ENCODE results near the gene SLC25A21.

SLC25A21 gene

DNA sequence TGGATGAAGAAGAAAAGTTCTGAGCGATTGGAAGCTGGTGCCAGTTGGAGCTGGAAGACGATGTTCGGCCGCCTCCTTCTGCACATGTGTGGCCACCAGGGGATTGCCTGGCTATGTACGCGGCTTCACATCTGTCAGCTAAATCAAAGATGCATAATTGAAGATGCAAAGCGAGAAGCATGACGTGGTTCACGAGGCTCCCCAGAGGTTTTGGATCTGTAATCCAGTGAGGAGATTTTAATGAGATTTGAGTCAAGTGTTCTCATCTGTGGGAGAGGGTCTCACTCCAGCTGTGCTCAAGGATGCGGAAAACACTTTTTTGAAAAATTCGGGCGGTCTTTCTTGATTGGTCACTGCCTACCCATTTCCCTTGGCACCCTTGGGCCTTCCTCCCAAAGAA is 416.2 kb downstream of the SLC25A21 start:
- H3K27ac Mint-ChIP-seq = no peak overlapping the region
- intact Hi-C loops (cut with micrococcal nuclease) = no loop called here
- H3K4me1 Mint-ChIP-seq (ENCODE audit: low read depth) = no peaks in the 10 kb centered on the region
- no peaks in the 10 kb centered on the region for H3K27me3 Mint-ChIP-seq
- H3K9me3 Mint-ChIP-seq = peaks cover 18% of the 10 kb centered on the region
- no peaks in the 10 kb centered on the region for H3K36me3 Mint-ChIP-seq (ENCODE audit: low read depth)
- no peak overlapping the region for H3K4me3 Mint-ChIP-seq

DNA sequence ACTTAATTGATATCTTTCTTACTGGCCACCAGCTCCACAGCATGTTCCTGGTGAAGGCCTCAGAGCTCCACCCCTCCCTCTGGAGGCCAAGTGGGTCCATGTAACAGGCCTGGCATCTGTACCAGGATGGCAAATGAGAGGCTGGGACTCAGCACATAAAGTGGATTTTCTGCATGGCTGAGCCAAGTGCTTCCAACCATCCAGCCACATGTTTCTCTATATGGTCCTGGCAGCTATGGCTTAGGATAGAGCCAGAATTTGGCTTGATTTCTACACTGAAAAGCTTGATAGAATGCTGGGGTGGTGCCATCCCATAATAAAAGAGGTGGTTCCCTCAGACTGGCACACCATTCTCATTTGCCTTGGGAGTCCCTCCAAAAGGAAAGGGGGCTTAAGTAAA is 416.6 kb downstream of the SLC25A21 start:
- Mint-ChIP-seq H3K4me3 (no peak overlapping the region), H3K9me3 (peaks cover 18% of the 10 kb centered on the region), H3K36me3 (ENCODE audit: low read depth) (no peaks in the 10 kb centered on the region), H3K27ac (no peak overlapping the region), H3K4me1 (ENCODE audit: low read depth) (no peaks in the 10 kb centered on the region), H3K27me3 (no peaks in the 10 kb centered on the region)
- intact Hi-C loops (cut with micrococcal nuclease) = no loop called here

DNA sequence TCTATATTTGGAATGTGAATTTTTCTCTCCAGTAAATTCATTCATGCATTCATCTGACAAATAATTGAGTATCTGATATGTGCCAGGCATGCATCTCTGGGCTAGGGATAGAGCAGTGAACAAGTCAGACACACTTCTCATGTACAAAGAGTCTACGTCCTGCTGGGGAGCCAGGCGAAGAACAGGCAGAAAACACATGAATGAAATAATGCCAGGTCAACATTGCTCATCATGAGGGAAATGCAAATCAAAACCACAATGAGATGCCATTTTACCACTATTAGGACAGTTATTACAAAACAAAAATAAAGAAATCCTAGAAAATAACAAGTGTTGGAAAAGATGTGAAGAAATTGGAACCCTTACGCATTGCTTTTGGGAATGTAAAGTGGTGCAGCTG is 420.5 kb downstream of the SLC25A21 start:
- H3K4me3 Mint-ChIP-seq = no peak overlapping the region
- intact Hi-C loops (cut with micrococcal nuclease) = no loop called here
- no peak overlapping the region for H3K27ac Mint-ChIP-seq
- no peaks in the 10 kb centered on the region for H3K27me3 Mint-ChIP-seq
- H3K4me1 Mint-ChIP-seq (ENCODE audit: low read depth) = no peaks in the 10 kb centered on the region
- peaks cover 18% of the 10 kb centered on the region for H3K9me3 Mint-ChIP-seq
- H3K36me3 Mint-ChIP-seq (ENCODE audit: low read depth) = no peaks in the 10 kb centered on the region

DNA sequence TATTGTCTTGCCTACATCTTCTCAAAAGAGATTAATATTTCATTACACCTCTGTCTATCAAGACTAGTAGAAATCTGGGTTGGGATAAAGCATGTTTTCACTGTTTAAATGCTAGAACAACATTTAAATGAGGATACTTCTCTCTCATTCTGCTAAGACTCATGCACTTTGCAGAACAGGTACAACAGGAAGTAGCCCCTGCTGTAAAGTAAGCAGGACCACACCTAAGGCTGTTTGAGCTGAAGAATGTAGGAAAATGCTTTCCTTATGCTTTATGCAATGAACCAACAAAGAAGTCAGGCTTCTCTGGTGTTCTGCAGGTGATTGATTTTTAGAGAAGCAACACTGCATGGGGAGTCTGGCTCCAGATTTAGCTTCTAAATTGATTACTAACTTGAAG is 421.3 kb downstream of the SLC25A21 start:
- H3K4me3 Mint-ChIP-seq = no peak overlapping the region
- no peak overlapping the region for H3K27ac Mint-ChIP-seq
- intact Hi-C loops (cut with micrococcal nuclease) = no loop called here
- H3K36me3 Mint-ChIP-seq (ENCODE audit: low read depth) = no peaks in the 10 kb centered on the region
- H3K27me3 Mint-ChIP-seq = no peaks in the 10 kb centered on the region
- H3K9me3 Mint-ChIP-seq = peaks cover 18% of the 10 kb centered on the region
- no peaks in the 10 kb centered on the region for H3K4me1 Mint-ChIP-seq (ENCODE audit: low read depth)

DNA sequence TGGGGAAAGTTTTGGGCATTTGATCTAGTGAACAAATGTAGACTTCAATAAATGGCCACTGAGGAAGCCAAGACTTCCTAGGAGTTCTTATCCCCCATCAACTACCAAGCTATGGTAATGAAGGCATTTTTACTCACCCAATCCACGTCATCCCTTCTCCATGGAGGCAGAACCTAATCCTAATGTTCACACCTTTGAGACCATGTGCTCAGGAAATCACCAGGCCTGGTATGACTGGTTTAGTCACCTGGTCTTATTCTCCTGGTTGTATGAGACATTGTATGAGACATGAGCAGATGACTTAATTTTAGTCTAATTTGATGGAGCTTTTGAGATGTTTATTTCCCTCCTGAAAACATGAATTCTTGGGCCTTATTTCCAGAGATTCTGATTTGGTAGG is 422.2 kb downstream of the SLC25A21 start:
- Mint-ChIP-seq H3K4me1 (ENCODE audit: low read depth) (no peaks in the 10 kb centered on the region), H3K27ac (no peak overlapping the region), H3K36me3 (ENCODE audit: low read depth) (no peaks in the 10 kb centered on the region), H3K4me3 (no peak overlapping the region), H3K9me3 (peaks cover 18% of the 10 kb centered on the region), H3K27me3 (no peaks in the 10 kb centered on the region)
- intact Hi-C loops (cut with micrococcal nuclease) = no loop called here

DNA sequence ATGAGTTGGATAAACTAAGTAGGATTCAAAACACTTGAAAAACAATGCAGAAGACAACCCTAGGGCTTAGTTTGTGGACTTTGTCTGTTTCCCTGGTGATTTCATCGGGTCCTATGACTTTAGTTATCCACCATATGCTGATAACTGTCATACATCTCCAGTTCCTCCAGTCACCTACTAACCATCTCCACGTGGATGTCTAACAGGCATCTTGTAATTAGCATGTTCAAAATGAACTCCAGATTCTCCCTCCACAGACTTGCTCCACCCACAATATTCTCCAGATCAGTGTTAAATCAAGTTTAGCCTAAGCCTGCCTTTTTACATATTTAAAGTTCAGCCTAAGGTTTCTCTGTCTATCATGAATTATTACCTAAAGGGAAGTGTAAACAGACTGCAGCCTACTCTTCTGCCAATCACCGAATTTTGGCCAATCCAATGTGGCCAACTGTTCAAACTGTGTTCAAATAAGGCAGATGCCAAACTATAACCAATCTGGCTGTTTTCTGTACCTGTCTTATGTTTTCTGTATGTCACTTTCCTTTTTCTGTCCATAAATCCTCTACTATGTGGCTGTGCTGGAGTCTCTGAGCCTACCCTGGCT is 423.7 kb downstream of the SLC25A21 start:
- H3K27ac Mint-ChIP-seq = no peak overlapping the region
- intact Hi-C loops (cut with micrococcal nuclease) = no loop called here
- H3K27me3 Mint-ChIP-seq = no peaks in the 10 kb centered on the region
- H3K9me3 Mint-ChIP-seq = peaks cover 14% of the 10 kb centered on the region
- no peaks in the 10 kb centered on the region for H3K4me1 Mint-ChIP-seq (ENCODE audit: low read depth)
- H3K4me3 Mint-ChIP-seq = no peak overlapping the region
- H3K36me3 Mint-ChIP-seq (ENCODE audit: low read depth) = no peaks in the 10 kb centered on the region

DNA sequence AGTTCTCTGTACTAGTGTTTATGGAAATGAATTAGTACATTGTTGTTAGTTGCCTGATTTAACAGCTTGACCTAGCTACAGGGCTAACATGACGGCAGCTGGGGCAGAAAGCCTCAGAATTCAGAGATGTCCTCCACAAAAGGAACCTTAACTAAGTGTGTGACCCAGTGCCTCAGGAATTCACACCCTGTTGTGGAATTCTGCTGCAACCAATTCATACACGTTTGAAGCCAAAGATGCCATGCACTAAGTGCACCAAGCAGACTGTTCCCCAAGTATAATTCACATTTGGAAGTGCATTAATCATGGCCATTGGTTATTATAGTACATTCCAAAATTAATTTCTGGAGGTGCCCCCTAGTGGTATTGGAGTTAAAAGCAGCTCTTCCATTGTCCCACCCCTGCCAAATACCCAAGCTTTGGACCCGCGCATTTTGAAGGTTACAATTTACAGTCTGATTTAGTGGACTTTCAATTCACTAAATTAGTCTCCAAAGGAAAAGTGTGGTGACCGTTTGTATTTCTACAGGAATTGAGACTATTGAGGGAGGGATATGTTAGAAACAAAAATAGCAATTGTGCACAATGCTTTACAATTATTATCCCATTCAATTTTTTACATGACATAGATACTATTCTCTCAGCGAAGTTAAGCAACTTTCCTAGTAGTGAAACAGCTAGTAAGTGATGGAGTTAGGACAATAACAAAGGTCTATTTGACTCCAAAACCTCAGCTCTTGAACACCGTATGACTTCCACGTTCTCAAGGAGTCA is 424.8 kb downstream of the SLC25A21 start:
- no peak overlapping the region for H3K4me3 Mint-ChIP-seq
- H3K27ac Mint-ChIP-seq = no peak overlapping the region
- no peaks in the 10 kb centered on the region for H3K36me3 Mint-ChIP-seq (ENCODE audit: low read depth)
- H3K9me3 Mint-ChIP-seq = peaks cover 3% of the 10 kb centered on the region
- no peaks in the 10 kb centered on the region for H3K27me3 Mint-ChIP-seq
- H3K4me1 Mint-ChIP-seq (ENCODE audit: low read depth) = no peaks in the 10 kb centered on the region
- intact Hi-C loops (cut with micrococcal nuclease) = no loop called here

DNA sequence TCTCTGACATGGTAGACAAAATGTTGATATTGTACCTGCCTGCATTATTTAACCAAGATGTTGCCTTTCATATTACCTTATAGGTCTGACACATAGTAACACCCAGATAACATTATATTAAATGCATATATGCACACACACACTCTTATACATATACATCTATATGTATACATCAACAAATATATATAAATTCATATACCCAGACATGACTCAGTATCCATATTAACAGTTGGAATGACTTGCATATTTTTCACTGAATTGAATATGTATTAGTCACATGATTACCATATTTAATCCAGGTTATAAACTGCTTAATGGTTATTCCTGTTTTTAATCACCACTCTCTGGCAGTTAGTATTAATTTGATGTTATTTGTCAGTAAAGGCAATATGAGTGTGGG is 425.5 kb downstream of the SLC25A21 start:
- no peaks in the 10 kb centered on the region for H3K27me3 Mint-ChIP-seq
- intact Hi-C loops (cut with micrococcal nuclease) = no loop called here
- H3K27ac Mint-ChIP-seq = no peak overlapping the region
- no peaks in the 10 kb centered on the region for H3K36me3 Mint-ChIP-seq (ENCODE audit: low read depth)
- no peak overlapping the region for H3K4me3 Mint-ChIP-seq
- H3K9me3 Mint-ChIP-seq = no peaks in the 10 kb centered on the region
- no peaks in the 10 kb centered on the region for H3K4me1 Mint-ChIP-seq (ENCODE audit: low read depth)

DNA sequence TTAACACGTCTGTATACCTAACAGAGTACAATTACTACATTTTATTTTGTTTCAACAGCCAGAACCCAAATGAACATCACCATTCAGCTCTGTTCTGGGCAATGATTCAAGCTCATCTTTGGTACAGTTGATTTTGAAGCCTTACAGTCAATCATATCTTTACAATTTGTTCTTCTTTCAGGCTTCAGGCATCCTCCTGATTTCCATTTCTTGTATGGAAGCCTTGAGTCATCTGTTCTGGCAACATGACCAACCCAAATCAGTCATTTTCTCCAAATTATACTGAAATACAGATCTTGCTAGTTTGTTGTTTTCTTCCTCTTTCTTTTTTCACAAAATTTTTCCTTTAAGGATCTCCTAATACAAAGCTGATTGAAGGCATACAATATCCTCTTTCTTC is 430.5 kb downstream of the SLC25A21 start:
- intact Hi-C loops (cut with micrococcal nuclease) = no loop called here
- H3K27me3 Mint-ChIP-seq = no peaks in the 10 kb centered on the region
- H3K4me3 Mint-ChIP-seq = no peak overlapping the region
- H3K27ac Mint-ChIP-seq = no peak overlapping the region
- H3K9me3 Mint-ChIP-seq = no peaks in the 10 kb centered on the region
- no peaks in the 10 kb centered on the region for H3K36me3 Mint-ChIP-seq (ENCODE audit: low read depth)
- no peaks in the 10 kb centered on the region for H3K4me1 Mint-ChIP-seq (ENCODE audit: low read depth)

DNA sequence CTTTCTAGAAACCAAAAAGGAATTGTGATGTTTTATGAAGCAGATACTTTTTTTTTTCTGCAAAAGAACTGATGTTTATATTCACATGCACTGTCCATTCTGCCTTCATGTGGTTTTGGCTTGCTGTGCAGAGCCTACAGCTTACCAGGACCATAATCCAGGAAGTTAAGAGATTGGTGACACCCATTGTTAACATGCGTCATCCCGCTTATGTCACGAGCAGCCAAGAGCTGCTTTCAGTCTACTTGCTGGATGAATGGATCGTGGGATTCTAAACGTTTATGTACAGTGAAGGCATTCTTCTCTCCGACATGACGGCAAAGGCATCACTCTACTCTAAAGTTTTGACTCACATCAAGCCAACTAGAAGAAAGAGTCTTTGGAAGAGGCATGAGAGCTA is 434.1 kb downstream of the SLC25A21 start:
- Mint-ChIP-seq H3K4me1 (ENCODE audit: low read depth) (no peaks in the 10 kb centered on the region), H3K27ac (no peak overlapping the region), H3K9me3 (no peaks in the 10 kb centered on the region), H3K4me3 (no peak overlapping the region), H3K27me3 (no peaks in the 10 kb centered on the region), H3K36me3 (ENCODE audit: low read depth) (no peaks in the 10 kb centered on the region)
- intact Hi-C loops (cut with micrococcal nuclease) = no loop called here

DNA sequence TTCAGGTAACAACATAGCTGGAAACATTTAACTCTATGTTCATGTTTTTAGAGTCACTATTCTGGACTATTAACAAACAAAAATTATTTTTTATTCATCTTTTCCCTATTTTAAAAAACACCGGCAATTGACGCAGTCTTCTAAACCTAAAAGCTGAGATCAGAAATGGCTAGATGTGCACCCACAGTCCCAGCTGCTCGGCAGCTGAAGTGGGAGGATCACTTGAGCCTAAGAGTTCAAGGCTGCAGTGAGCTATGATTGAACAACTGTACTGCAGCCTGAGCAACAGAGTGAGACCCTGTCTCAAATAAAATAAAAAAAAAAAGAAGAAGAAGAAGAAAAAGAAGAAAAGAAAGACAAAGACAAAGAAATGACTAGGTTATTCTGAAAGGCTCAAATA is 446.3 kb downstream of the SLC25A21 start:
- Mint-ChIP-seq H3K9me3 (no peaks in the 10 kb centered on the region), H3K27ac (no peak overlapping the region), H3K4me1 (ENCODE audit: low read depth) (no peaks in the 10 kb centered on the region), H3K4me3 (no peak overlapping the region), H3K36me3 (ENCODE audit: low read depth) (no peaks in the 10 kb centered on the region), H3K27me3 (no peaks in the 10 kb centered on the region)
- intact Hi-C loops (cut with micrococcal nuclease) = no loop called here

DNA sequence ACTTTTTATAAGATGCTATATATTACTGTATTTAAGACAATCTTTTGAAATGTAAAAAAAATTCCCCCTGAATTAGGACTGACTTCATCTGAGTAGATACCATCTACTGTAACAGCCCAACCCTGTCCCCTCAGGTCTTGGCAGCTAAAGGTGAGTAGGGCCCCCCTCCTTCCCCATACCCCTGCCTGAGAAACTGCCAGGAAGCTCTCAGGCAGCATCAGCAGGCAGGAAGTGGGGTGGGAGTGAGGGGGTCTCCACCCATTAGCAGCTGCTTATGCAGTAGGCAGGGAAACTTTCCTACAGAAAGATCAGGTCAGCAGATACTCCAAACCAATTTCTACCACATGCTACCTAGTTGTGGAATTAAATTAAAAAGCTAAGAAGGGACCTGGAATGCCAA is 448.2 kb downstream of the SLC25A21 start:
- Mint-ChIP-seq H3K4me3 (no peak overlapping the region), H3K27me3 (no peaks in the 10 kb centered on the region), H3K4me1 (ENCODE audit: low read depth) (no peaks in the 10 kb centered on the region), H3K27ac (no peak overlapping the region), H3K9me3 (no peaks in the 10 kb centered on the region), H3K36me3 (ENCODE audit: low read depth) (no peaks in the 10 kb centered on the region)
- intact Hi-C loops (cut with micrococcal nuclease) = no loop called here

DNA sequence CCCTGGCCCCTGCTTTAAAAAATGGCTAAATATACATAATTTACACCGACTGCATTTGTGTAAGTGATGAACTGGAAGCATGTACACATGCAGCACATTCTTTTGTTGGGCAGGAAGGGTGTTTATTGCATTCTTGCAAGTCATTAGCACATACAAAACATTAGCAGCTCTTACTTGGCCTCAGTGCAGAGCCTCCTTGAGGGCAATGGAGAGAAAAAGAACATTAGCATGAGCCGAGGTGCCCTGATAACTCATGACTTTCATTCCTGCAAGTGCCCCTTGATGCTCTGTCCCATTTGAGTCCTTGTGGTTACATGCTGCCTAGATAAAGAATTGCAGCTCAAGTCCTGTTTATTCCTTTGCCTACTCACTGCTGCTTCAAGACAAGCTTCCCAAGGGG is 448.9 kb downstream of the SLC25A21 start:
- Mint-ChIP-seq H3K4me3 (no peak overlapping the region), H3K36me3 (ENCODE audit: low read depth) (no peaks in the 10 kb centered on the region), H3K9me3 (no peaks in the 10 kb centered on the region), H3K27ac (no peak overlapping the region), H3K27me3 (no peaks in the 10 kb centered on the region), H3K4me1 (ENCODE audit: low read depth) (no peaks in the 10 kb centered on the region)
- intact Hi-C loops (cut with micrococcal nuclease) = no loop called here

DNA sequence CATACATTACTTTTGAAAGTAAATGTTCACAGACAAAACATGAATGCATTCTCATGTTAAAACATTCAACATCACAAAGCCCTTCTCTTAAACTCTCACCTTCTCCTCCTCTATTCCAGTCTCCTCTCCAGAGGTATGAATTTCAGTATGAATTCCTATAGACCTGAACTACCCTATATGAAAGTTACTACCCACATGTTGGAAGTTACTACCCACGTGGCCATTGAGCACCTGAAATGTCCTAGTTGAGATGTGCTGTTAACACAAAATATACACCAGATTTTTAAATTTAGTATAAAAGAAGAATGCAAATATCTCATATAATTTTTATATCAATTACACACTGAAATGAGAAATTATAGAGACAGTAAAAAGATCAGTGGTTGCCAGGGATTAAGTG is 450.5 kb downstream of the SLC25A21 start:
- Mint-ChIP-seq H3K36me3 (ENCODE audit: low read depth) (no peaks in the 10 kb centered on the region), H3K4me3 (no peak overlapping the region), H3K4me1 (ENCODE audit: low read depth) (no peaks in the 10 kb centered on the region), H3K27ac (no peak overlapping the region), H3K9me3 (no peaks in the 10 kb centered on the region), H3K27me3 (no peaks in the 10 kb centered on the region)
- intact Hi-C loops (cut with micrococcal nuclease) = no loop called here

DNA sequence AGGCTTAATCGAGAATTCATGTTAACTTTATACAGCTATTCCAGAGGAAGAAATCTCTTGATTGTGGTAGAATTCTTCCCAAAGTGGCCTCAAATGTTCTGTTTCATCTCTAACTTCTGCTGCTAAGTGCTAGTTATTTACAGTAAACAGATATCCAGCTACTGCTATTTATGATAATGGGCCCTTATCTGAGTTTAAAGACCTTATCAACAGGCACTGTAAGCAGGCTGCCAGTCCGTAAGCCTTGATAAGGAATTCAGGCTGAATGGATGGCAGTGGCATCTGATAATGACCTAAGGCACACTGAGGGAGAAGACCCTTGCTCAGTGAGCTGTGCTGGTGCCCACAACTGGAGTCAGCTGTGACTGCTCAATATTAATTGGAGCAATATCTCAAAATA is 451.7 kb downstream of the SLC25A21 start:
- intact Hi-C loops (cut with micrococcal nuclease) = no loop called here

More for the DNA sequence above, 451.7 kb downstream of the SLC25A21 start:
- H3K4me1 Mint-ChIP-seq (ENCODE audit: low read depth) = no peaks in the 10 kb centered on the region
- H3K36me3 Mint-ChIP-seq (ENCODE audit: low read depth) = no peaks in the 10 kb centered on the region
- no peak overlapping the region for H3K27ac Mint-ChIP-seq
- H3K9me3 Mint-ChIP-seq = no peaks in the 10 kb centered on the region
- no peak overlapping the region for H3K4me3 Mint-ChIP-seq
- no peaks in the 10 kb centered on the region for H3K27me3 Mint-ChIP-seq

All from dendritic cell treated with granulocyte-macrophage colony-stimulating factor and Interleukin-4, amounts not matched to agents 40 ng/mL and 50 ng/mL, for 4 days (primary cell).